GM19043 (cell line): ENCODE data around the gene ZNRF3.

Source experiments
- ATAC-seq: cut with Tn5 transposase; IDR thresholded peaks from one replicate; pipeline ENCODE4 v1.9.1; 2021; ENCODE audit warnings: low read depth; ENCODE audit not compliant: unreplicated experiment

ZNRF3 gene

GRCh38 chr22:29054251-29054767 lies 170.9 kb downstream of the ZNRF3 start:
- no peak for ATAC-seq

- no peak for ATAC-seq
Measured at GRCh38 chr22:29055192-29055830, 171.9 kb downstream of the ZNRF3 start.

- no peak for ATAC-seq
Measured at GRCh38 chr22:29056472-29056871, 173.1 kb downstream of the ZNRF3 start.

GRCh38 chr22:29060251-29060869 lies 177.0 kb downstream of the ZNRF3 start:
- no peak for ATAC-seq

- ATAC-seq: no peak
Measured at GRCh38 chr22:29060931-29061330, 177.6 kb downstream of the ZNRF3 start.

- no peak for ATAC-seq
Measured at GRCh38 chr22:29061773-29062172, 178.4 kb downstream of the ZNRF3 start, which contains the start of gene C22orf31. Gene C22orf31, minus strand, starts transcription at chr22:29061831. Its CDS starts 39 bp downstream, at chr22:29061792.

- ATAC-seq: no peak
Measured at GRCh38 chr22:29062286-29062821, 179.0 kb downstream of the ZNRF3 start.

- ATAC-seq: no peak
Measured at GRCh38 chr22:29065468-29066190, 182.3 kb downstream of the ZNRF3 start.

GRCh38 chr22:29069463-29069862 lies 186.1 kb downstream of the ZNRF3 start:
- ATAC-seq: no peak

GRCh38 chr22:29070490-29070889 lies 187.1 kb downstream of the ZNRF3 start:
- ATAC-seq: no peak

- ATAC-seq: no peak
Measured at GRCh38 chr22:29071261-29072045, 188.1 kb downstream of the ZNRF3 start.

GRCh38 chr22:29072193-29072978 lies 189.0 kb downstream of the ZNRF3 start:
- ATAC-seq: peak; percentile 89

- ATAC-seq: no peak
Measured at GRCh38 chr22:29072979-29073617, 189.7 kb downstream of the ZNRF3 start, which contains the start of gene KREMEN1. Gene KREMEN1, plus strand, starts transcription at chr22:29073035. Its CDS starts 96 bp downstream, at chr22:29073131.

- no peak for ATAC-seq
Measured at GRCh38 chr22:29073618-29074275, 190.4 kb downstream of the ZNRF3 start.

- no peak for ATAC-seq
Measured at GRCh38 chr22:29074276-29074772, 191.0 kb downstream of the ZNRF3 start.

GRCh38 chr22:29078036-29078868 lies 194.9 kb downstream of the ZNRF3 start:
- ATAC-seq: no peak

- no peak for ATAC-seq
Measured at GRCh38 chr22:29078869-29079207, 195.5 kb downstream of the ZNRF3 start.
